Heart right ventricle (tissue), 16 donors: ENCODE measurements around the gene QKI. TPM values are rescaled to one million over a fixed set of nuclear protein-coding genes. Genes with fewer than 3 reads are reported as not detected.

ENCODE experiments used
- ATAC-seq, 8 donors: fragments of 200-7000 bp; cut with Tn5 transposase; one replicate each; pipeline ENCODE4 v1.9.1; 2020; ENCODE audit warnings: mild to moderate bottlenecking in 8 of 8, moderate library complexity in 8 of 8, moderate number of reproducible peaks in 1 of 8
- DNase-seq, 2 donors: peaks; one replicate each; pipeline ENCODE4 v3.0.0-alpha.2; 2020
- H3K27ac ChIP-seq, 10 donors: fragments of 200-600 bp; sonication (generic) in 2 of 10; one replicate each; pipeline versions ENCODE4 v1.5.0 to v1.8.0; 2020 to 2022; ENCODE audit warnings: mild to moderate bottlenecking in 3 of 10
- H3K27me3 ChIP-seq, 7 donors: fragments of 200-600 bp; one replicate each; pipeline ENCODE4 v1.8.0; 2021 to 2022; ENCODE audit warnings: mild to moderate bottlenecking in 2 of 7
- H3K36me3 ChIP-seq, 9 donors: fragments of 200-600 bp; sonication (generic) in 1 of 9; one replicate each; pipeline versions ENCODE4 v1.5.0 to v1.8.0; 2020 to 2022; ENCODE audit warnings: mild to moderate bottlenecking in 2 of 9
- H3K4me1 ChIP-seq, 9 donors: fragments of 200-600 bp; sonication (generic) in 1 of 9; one replicate each; pipeline versions ENCODE4 v1.5.0 to v1.8.0; 2020 to 2022; ENCODE audit warnings: mild to moderate bottlenecking in 4 of 9
- H3K4me3 ChIP-seq, 10 donors: fragments of 200-600 bp; sonication (generic) in 2 of 10; one replicate each; pipeline versions ENCODE4 v1.5.0 to v1.8.0; 2020 to 2022; ENCODE audit warnings: mild to moderate bottlenecking in 7 of 10, moderate library complexity in 2 of 10
- H3K9me3 ChIP-seq, 11 donors: fragments of 200-600 bp in 10 of 11; sonication (generic) in 2 of 11; one replicate each; pipeline versions ENCODE4 v1.5.0 to v1.8.0; 2013 to 2022; ENCODE audit warnings: mild to moderate bottlenecking in 2 of 11, control low read depth in 1 of 11, moderate library complexity in 1 of 11
- WGBS, 2 donors: extraction: QIAGEN DNeasy Blood & Tissue Kit; methylation state at CpG; one replicate each; pipeline ENCODE4 v1.1.7; 2013; ENCODE audit warnings: inconsistent platforms in 1 of 2; 5-methylcytosine and 5-hydroxymethylcytosine counted together
- intact Hi-C, 10 donors: fragments of 100-400 bp; cut with DNase I; formaldehyde crosslinking; loops; one replicate each; pipeline versions ENCODE4 v1.11.1 to v1.14.2; 2022
- polyA plus RNA-seq, 2 donors: library from polyadenylated mRNA; stranded (reverse); fragments of 200-250 nt; gene quantifications; one replicate each; pipeline ENCODE4 v1.2.3, GENCODE V29; 2013
- total RNA-seq, 10 donors: library from RNA; stranded (reverse); fragmentation: NEBNext Ultra II Directional in 3 of 10; extraction: Animal tissue kit (Norgen Biotek cat#: 25700) in 3 of 10; gene quantifications; one replicate each; pipeline versions ENCODE4 v1.2.1 to v1.2.4, GENCODE V29; 2021 to 2023
- TF ChIP-seq, protein P1 (sequence below), 9 donors: fragments of 200-600 bp; sonication (generic) in 2 of 9; IDR thresholded peaks; one replicate each; pipeline versions ENCODE4 v1.5.0 to v1.8.0; 2021 to 2022; ENCODE audit warnings: antibody characterized with exemption in 9 of 9, mild to moderate bottlenecking in 5 of 9, moderate library complexity in 1 of 9
- donor health status: Arrhythmogenic right ventricular cardiomyopathy.
- donor health status: ischemic (EF 13 %, LVEDD 7.1; RV severe dilation, severe dysfunction).
- donor health status: healthy with polysubstance abuse.
- donor health status: DM: no; HTN: yes; CAD: no.
- donor health status: DM: no; HTN: no; CAD: no.
- donor health status: ischemic (EF 25% LVEDD 6.9; RV normal size, moderate dysfunction).
- donor health status: ischemic (EF 25% LVEDD 5.7; RV mildly dilated, moderate dysfunction).
- donor health status: healthy.
- donor health status: DM: yes; HTN: yes; CAD: no.
- donor health status: Ischemic cardiomyopathy.
- donor health status: ischemic (EF 35%, LVEDD 5.7; RV mildly dilated, moderate dysfunction).
- donor health status: nonischemic (EF 11% LVEDD 7.7; RV severe dilation, severe dysfunction).
- donor health status: DM: yes; HTN: yes; CAD: no.
- donor health status: PGD.
- donor health status: ischemic (EF 29% LVEDD 5.4; RV normal size, mild dysfunction).
- donor health status: nonischemic (EF 23%, LVEDD 6.1; RV moderate dilation, normal function).

QKI gene
- total and polyA plus RNA-seq, 12 donors: 74.7 to 551 (median 493) TPM

DNA sequence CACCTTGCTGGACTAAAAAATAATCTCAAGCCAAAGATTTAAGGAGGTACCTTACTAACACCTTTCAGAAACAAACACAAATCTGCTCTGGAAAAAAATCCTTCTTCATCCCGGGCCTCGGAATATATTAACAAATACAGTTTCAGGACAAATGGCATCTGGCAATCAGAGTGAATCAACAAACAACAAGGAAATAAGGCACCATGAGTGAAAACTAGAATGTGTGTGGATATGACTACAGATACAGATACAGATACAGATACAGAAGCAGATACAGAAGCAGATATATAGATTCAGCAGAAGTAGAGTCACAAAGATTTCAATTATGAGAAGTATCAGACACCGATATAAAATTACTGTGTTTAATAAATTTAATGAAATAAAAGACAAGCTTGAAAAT, 178.4 kb downstream of the QKI start:
- DNase-seq (no peak), ATAC-seq (no peak)
- Histone ChIP-seq H3K4me3 (no peak overlapping the region), H3K27me3 (no peaks in the 10 kb centered on the region), H3K27ac (no peak overlapping the region), H3K9me3 (peaks cover 0 to 50% (median 11%) of the 10 kb centered on the region in 11 donors), H3K36me3 (no peaks in the 10 kb centered on the region), H3K4me1 (peaks cover 0 to 15% (median 4%) of the 10 kb centered on the region in 9 donors)
- TF ChIP-seq, protein P1, sequence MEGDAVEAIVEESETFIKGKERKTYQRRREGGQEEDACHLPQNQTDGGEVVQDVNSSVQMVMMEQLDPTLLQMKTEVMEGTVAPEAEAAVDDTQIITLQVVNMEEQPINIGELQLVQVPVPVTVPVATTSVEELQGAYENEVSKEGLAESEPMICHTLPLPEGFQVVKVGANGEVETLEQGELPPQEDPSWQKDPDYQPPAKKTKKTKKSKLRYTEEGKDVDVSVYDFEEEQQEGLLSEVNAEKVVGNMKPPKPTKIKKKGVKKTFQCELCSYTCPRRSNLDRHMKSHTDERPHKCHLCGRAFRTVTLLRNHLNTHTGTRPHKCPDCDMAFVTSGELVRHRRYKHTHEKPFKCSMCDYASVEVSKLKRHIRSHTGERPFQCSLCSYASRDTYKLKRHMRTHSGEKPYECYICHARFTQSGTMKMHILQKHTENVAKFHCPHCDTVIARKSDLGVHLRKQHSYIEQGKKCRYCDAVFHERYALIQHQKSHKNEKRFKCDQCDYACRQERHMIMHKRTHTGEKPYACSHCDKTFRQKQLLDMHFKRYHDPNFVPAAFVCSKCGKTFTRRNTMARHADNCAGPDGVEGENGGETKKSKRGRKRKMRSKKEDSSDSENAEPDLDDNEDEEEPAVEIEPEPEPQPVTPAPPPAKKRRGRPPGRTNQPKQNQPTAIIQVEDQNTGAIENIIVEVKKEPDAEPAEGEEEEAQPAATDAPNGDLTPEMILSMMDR (IDR thresholded peaks at IDR 0.05): no peak
- 98 to 99% methylated on average over 3 of the region's 3 CpGs for WGBS, 2 donors
- intact Hi-C loops: loop anchor here in 1 of 10 donors (10.0 kb wide), 1 partner anchor 142 kb away; no protein-coding TSS in a partner anchor

DNA sequence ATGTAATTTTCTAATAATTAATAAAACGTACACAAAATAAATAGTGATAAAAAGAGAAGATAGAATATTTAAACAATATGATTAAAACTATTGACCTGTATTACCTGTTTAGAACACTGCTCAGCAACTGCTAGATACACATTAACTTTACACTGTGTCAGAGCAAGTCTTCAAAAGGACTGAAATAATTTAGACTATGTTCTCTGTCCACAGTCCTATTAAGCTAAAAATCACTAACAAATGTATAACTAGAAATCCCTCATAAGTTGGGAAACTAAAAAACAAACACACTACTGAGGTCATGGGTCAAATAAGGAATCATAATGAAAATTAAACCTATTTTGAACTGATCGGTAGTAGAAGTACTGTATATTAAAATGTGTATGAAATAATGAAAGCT, 181.7 kb downstream of the QKI start:
- intact Hi-C loops: loop anchor here in 1 of 10 donors (10.0 kb wide), 1 partner anchor 139 kb away; no protein-coding TSS in a partner anchor
- Histone ChIP-seq H3K36me3 (no peaks in the 10 kb centered on the region), H3K27ac (no peak overlapping the region), H3K27me3 (no peaks in the 10 kb centered on the region), H3K9me3 (peaks cover 0 to 34% (median 11%) of the 10 kb centered on the region in 11 donors), H3K4me1 (peaks cover 0 to 11% (median 0%) of the 10 kb centered on the region in 9 donors), H3K4me3 (no peak overlapping the region)
- TF ChIP-seq, protein P1 (IDR thresholded peaks at IDR 0.05): no peak
- DNase-seq: no peak
- WGBS, 2 donors: 95% methylated on average over 2 of the region's 2 CpGs
- no peak for ATAC-seq

DNA sequence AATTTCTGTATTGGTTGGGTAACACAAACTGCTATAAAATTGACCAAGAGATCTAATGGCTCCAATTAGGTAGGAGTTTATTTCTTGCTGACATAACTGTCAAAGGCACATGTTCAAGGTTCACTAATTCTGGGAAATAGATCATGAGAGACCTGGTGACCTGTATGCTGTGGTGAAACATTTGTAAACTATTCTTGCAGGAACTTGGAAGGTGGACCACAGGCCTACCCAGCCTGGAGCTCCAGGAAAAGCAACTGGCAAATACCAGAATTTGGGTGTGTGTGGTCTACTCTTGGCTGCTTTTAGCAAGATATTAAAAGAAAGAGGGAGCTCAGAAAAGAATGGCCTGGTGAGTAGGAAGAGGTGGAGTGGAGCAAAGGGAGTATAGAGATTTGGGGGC, 184.6 kb downstream of the QKI start:
- H3K4me1 ChIP-seq: peaks cover 0 to 11% (median 0%) of the 10 kb centered on the region in 9 donors
- TF ChIP-seq, protein P1 (IDR thresholded peaks at IDR 0.05): no peak
- no peak for DNase-seq
- H3K9me3 ChIP-seq: peaks cover 0 to 9% (median 0%) of the 10 kb centered on the region in 11 donors
- no peak overlapping the region for H3K4me3 ChIP-seq
- H3K27ac ChIP-seq: no peak overlapping the region
- no peaks in the 10 kb centered on the region for H3K27me3 ChIP-seq
- no peaks in the 10 kb centered on the region for H3K36me3 ChIP-seq
- no peak for ATAC-seq
- intact Hi-C loops: loop anchor here in 1 of 10 donors (10.0 kb wide), 1 partner anchor 136 kb away; no protein-coding TSS in a partner anchor

DNA sequence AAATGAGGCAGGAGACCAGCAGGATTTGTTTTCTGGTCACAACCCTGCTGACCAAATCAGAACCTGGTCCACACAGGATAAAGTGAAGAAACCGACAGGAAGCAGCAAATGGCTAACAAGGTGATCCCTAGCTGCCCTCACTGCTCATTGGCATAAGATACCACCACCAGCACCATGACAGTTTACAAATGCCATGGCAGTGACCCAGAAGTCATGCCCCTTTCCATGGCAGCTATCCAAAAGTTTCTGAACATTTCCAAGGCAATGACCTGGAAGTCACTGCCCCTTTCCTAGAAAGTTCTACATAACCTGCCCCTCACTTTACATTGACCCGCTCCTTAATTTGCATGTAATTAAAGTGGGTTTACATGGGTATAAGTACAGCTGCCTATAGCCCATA, 185.2 kb downstream of the QKI start:
- Histone ChIP-seq H3K27ac (no peak overlapping the region), H3K9me3 (peaks cover 0 to 7% (median 0%) of the 10 kb centered on the region in 11 donors), H3K4me1 (peaks cover 0 to 11% (median 0%) of the 10 kb centered on the region in 9 donors), H3K4me3 (no peak overlapping the region), H3K27me3 (no peaks in the 10 kb centered on the region), H3K36me3 (no peaks in the 10 kb centered on the region)
- intact Hi-C loops: loop anchor here in 1 of 10 donors (10.0 kb wide), 1 partner anchor 135 kb away; no protein-coding TSS in a partner anchor
- TF ChIP-seq, protein P1 (IDR thresholded peaks at IDR 0.05): no peak
- ATAC-seq (peak in 1 of 8 donors; percentile 42), DNase-seq (no peak)
- 93 to 94% methylated on average over 2 of the region's 2 CpGs for WGBS, 2 donors
